Measurements from ENCODE around the gene LPO.

Gene LPO

GRCh38 chr17:58238147-58238634 is at the start of gene LPO:
Gene LPO (plus strand): TSS chr17:58238584. CDS start chr17:58242980, 4,396 bp downstream.
- DNase-seq: no peak

GRCh38 chr17:58189436-58190146 is 48.8 kb upstream of the LPO start:
- no peak for DNase-seq

GRCh38 chr17:58191241-58191896 is 47.0 kb upstream of the LPO start:
- no peak for DNase-seq

- DNase-seq: no peak
Measured at GRCh38 chr17:58192612-58193011, 45.8 kb upstream of the LPO start, which contains the start of gene EPX. Gene EPX (plus strand): TSS chr17:58192726. CDS start chr17:58192847, 121 bp downstream.

- DNase-seq: no peak
Measured at GRCh38 chr17:58193641-58194255, 44.6 kb upstream of the LPO start.

- DNase-seq: no peak
Measured at GRCh38 chr17:58195518-58196123, 42.8 kb upstream of the LPO start.

- DNase-seq: no peak
Measured at GRCh38 chr17:58196610-58197009, 41.8 kb upstream of the LPO start.

- DNase-seq: peak; percentile 60 to 63
Measured at GRCh38 chr17:58200024-58200633, 38.3 kb upstream of the LPO start.

- DNase-seq: no peak
Measured at GRCh38 chr17:58202859-58203258, 35.5 kb upstream of the LPO start.

- no peak for DNase-seq
Measured at GRCh38 chr17:58204796-58205195, 33.6 kb upstream of the LPO start.

GRCh38 chr17:58205936-58206335 is 32.4 kb upstream of the LPO start:
- DNase-seq: no peak

GRCh38 chr17:58207451-58207850 is 30.9 kb upstream of the LPO start:
- no peak for DNase-seq

GRCh38 chr17:58208344-58208743 is 30.0 kb upstream of the LPO start:
- DNase-seq: no peak

GRCh38 chr17:58210922-58211321 is 27.5 kb upstream of the LPO start:
- DNase-seq: no peak

- DNase-seq: no peak
Measured at GRCh38 chr17:58215685-58216084, 22.7 kb upstream of the LPO start.

- DNase-seq: no peak
Measured at GRCh38 chr17:58217766-58218165, 20.6 kb upstream of the LPO start.

- peak; percentile 95 for DNase-seq
Measured at GRCh38 chr17:58219007-58219788, 19.2 kb upstream of the LPO start, which contains the start of gene MKS1. Gene MKS1 (minus strand): TSS chr17:58219255. CDS start chr17:58219230, 25 bp downstream.

- DNase-seq: no peak
Measured at GRCh38 chr17:58219789-58220183, 18.6 kb upstream of the LPO start.

- no peak for DNase-seq
Measured at GRCh38 chr17:58224315-58224714, 14.1 kb upstream of the LPO start.

- DNase-seq: no peak
Measured at GRCh38 chr17:58227733-58228132, 10.7 kb upstream of the LPO start.

- no peak for DNase-seq
Measured at GRCh38 chr17:58228679-58229078, 9.7 kb upstream of the LPO start.

- no peak for DNase-seq
Measured at GRCh38 chr17:58229384-58229783, 9.0 kb upstream of the LPO start.

Data from stimulated activated CD4-positive, alpha-beta T cell treated with anti-CD3 and anti-CD28 coated beads, Interleukin-2, amount 100 ng/mL, for 48 hours (primary cell).